ENCODE measurements around the gene CMSS1.

The CMSS1 gene

GRCh38 chr3:100067589-100067988, 249.9 kb downstream of the CMSS1 start:
- no peak for DNase-seq

GRCh38 chr3:100068826-100069225, 251.2 kb downstream of the CMSS1 start:
- peak; percentile 51 for DNase-seq

DNA sequence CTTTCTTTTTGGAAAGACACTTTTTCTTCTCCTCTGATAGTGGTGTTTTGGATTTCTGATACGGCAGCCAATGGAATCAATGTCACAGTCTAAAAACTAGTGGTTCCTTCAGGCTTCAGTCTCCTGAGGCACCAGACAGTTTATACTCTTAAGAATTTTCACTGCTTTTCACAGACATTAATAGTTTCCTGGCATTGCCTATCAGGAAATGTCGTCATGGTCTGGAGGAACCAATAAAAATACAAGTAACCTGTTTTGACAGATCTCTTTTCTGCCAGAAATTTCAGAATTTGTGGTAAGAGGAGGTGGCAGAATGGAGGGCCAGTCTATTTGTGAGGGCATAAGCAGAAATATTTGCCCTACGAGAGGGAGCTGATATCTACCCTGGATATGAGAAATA, 251.8 kb downstream of the CMSS1 start:
- DNase-seq = no peak

DNA sequence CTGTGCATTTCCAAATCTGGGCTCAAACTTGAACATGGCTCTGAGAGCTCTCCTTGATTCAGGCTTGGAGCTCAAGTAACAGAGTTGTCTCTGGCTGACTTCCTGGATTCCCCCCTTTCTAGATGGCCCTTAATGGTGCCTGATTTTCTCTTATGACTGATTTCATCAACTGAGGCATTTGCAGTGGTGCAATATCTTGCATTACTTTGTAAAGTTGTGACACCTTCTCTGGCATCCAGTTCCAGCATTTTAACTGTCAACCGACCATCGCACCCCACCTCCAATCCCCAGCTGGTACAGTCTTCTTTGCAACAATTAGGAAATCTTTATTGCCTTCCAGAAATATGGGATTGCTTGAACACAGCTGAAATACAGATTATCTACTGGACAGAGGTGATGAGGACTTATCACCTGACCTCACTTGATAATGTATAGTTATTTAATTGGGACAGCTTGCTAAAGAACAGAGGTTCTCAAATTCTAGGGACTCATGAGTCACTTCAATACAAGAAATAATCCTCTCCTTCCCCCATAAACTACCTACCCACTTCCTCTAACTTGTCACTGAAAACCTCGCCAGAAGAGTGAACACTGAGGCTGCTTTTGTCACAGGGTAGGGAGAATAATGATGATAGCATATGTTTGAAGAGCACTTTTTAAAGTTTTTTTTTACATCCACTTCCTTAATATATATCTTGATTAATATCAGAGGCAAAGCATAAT, 254.8 kb downstream of the CMSS1 start:
- DNase-seq = no peak

- no peak for DNase-seq
Observed at GRCh38 chr3:100073049-100073713, 255.5 kb downstream of the CMSS1 start.

DNA sequence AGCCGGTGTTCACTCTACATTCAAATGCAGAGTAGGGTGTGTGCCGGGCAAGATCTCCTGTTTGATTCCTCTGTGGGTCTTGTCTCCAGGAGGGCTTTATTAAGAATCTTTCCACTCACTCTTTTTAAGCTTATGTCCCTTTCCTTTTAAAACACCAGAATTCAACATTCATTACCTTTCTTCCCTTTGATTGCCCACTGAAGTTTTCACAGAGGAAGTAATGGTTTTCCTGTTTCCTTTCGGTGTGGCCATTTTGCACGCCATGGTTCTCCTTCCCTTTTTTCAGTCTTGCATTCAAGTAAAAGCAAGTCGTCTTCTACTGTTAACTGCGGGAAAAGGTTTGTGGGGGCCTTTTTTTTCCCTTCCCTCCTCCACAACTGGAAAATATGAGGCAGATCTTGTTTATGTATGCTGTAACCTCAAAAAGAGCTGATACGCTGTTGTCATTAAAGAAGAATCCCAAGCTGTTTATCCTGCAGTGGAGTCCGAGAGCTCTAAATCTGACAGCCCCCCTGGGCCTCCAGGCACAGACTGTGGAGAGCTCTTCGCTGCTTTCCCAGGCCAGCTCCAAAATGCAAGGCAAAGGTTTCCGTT, 256.1 kb downstream of the CMSS1 start:
- DNase-seq = no peak

GRCh38 chr3:100075196-100075595, 257.5 kb downstream of the CMSS1 start:
- DNase-seq = no peak

DNA sequence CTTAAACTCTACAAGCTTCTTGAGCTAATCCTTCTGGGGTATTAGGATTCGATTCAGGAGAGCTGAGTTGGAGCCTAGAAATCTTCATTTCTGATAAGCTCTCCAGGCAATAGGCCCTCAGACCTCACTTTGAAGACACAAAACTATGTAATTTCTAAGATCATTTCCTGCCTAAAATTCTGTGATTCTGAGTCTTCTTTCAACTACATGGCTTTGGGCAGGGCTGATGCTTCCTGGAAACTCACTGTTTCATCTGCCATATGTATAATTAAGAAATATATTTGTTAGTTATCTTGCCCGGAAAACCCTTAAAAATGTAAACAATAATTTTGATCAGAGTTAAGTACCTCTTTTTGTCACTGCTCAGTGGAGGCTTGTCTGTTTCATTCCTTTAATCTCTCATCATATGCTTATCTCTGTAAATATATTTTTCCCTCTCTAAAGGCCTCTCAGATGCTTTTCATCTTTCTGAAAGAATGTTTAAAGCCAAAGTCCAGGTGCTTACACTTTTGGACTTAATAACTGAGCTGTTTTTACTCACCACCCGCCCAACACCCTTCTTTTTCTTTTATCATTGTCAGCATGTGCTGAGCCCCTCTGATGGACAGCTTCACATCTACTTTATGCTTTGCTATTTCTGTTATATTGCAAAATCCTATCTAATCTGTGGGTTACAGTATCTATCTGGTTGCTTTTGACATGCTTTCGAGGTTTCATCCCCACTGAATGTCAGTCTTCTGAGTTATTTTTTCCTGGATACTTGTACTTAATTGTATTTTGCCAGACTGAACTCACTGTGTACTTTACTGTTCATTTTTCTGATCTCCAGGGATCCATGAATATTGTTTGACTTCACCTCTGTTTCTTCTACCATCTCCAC, 258.4 kb downstream of the CMSS1 start:
- DNase-seq = no peak

DNA sequence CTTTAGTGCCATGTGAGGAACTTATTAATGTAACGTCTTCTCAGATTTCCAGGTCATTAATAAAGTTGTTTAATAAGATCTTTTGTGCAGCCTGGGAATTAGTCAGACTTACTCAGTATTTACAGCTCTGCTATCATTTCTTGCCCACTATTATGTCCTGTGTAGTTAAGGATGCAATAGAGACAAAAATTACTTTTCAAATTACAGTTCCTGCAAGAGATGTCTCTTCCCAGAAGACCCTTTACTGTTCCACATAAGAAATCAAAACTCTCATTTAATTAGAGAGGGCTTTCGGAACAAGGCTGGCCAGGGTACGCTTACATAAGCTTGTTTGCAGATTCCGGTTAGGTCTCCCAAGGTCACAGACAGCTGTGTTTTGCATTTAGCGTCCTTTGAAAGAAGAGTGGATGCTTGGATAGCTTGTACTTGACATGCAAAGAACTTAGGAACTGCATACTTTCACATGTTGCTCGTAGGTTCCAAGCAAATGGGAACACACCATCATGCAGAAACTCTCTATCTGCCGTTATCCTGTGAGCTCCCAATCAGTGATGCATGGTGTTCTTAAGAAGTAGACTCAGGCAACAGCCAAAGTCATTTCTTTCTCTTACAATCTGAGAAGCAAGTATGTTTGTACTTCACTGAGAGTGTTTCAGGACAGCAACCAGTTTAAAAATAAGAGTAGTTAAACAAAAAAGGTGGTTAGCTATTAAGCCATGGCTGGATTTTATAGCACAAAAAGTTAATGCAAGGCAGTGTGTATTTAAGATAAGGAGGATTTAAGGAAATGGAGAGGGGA, 259.3 kb downstream of the CMSS1 start:
- no peak for DNase-seq

DNA sequence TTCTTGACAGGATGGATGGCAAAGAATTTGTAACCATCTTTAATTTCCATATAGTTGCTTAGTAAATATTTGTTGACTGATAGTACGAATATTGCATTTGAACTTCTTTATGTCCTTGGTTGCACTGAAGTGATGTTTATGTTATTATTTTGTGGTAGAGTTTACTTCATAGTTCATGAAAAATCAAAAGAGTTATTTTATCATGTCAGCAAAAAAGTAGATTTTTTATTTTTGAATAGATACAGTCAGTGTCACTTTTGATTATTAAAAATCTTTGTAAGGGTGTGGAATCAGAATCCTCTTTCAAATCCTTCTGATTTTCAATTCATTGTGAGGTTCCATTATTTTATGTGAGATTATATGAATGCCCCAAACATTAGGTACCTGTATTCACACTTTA, 261.7 kb downstream of the CMSS1 start:
- DNase-seq = no peak

DNA sequence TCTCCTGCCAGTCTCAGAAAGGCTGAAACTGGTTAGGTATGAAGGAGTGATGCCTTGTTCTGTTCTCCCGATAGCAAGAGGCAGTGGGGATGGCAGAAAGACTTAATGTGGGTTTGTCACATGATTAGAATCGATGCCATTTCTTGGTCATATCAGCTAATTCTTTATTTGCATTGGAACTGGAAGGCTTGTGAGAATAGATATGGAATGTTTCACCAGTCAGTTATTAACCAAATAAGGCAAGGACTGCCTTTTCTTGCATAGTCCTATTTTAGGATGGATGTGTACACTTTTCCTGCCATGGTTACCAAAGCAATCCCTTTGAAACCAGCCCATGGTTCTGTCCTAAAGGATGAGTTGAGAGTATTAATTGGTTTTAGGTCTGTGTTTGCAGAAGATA, 262.9 kb downstream of the CMSS1 start:
- DNase-seq = no peak

DNA sequence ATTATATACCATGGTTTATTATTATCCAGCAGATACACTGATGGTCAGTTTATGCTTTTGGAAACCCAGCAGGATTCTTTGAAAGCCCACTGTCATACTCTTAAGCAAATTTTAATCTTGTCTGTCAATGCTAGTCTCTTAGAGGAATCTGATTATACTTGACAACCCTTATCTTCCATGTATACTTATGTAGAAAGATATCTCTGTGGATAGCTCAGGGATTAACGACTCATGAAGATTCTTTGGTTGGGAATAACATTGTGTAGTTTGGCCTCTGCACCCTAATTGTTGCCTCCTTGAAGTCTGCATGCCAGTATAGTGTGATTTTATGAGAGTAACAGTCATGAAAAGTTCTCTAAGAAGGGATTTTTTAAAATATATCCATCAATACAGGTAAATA, 263.6 kb downstream of the CMSS1 start:
- DNase-seq = no peak

DNA sequence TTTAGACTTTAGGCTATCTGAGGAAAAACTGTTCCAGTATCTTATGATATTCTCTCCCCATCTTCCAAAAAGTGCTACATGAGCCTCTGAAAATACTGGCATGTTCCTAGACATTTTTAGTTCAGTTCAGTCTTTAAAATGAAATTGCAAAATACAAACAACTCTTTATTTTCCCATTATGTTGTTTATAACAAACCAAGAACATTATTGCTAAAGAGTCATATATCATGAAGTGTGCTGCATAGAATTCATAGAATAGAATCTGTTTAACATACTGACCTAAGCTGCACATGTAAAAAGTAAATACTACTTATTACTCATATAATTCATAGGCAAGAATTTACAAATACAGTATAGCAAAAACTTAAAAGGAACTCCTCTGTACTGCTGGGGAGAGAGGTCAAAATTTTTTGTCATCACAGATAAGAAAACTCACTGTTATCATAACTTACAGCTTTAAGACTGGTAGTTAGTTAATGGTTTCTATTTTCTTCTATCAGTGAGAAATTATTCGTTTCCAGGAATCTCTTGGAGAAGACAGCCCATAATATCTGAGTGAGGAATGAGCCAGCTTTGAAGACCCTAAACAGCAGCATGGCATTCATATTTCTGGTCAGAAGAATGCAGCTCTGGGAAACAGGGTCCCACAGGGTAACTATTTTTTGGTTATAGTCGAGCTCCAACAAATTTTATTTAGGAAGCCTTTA, 264.5 kb downstream of the CMSS1 start:
- no peak for DNase-seq

DNA sequence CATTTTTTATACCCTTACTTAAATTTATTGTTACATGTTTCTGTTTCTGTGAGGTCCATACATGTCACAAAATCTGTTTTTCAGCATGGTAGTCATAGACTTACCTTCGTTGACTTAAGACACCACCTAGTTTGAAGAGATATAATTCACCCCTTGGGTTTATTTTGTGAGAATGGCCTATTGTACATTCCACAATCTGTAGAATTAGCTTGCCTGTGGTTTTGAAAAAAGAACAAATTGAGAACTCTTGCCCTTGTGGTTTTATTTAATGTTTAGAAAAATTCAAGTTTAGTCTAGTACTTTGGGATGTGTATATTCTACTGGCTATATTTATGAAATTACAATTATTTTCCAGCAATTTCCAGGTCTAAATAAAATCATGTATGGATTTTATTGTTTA, 265.1 kb downstream of the CMSS1 start:
- no peak for DNase-seq

- no peak for DNase-seq
Observed at GRCh38 chr3:100083209-100083608, 265.5 kb downstream of the CMSS1 start.

DNA sequence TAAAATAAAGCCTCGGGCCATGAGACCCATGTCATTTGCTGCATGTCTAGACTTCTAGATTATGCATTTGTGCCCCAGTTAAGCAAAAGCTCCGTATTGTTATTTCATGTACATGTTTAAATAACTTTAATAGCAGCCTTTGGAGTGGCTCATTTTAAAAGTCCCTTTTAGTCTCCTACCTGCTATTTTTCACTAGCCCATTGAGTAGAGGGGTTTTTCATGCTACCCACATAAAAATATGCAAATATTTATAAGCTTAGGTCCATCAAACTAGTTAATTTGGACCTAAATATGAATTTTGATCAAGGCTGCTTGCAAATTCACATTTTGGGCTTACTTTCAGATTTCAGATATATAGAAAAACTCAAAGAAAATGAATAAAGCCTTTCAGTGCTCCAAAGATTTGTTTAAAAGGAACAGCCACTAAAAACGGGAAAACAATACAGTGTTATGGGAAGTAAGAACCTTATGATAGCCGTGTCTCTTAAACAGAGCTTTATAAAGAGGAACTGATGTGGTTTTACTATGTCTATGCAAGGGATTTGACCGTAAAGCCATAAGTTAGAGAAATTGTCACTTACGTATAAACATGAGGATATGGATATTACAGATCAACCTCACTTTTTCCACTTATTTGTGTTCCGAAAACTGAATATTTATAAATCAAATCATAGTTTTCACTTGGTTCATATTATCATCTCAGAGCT, 266.6 kb downstream of the CMSS1 start:
- no peak for DNase-seq

GRCh38 chr3:100086401-100086800, 268.7 kb downstream of the CMSS1 start:
- DNase-seq = no peak

DNA sequence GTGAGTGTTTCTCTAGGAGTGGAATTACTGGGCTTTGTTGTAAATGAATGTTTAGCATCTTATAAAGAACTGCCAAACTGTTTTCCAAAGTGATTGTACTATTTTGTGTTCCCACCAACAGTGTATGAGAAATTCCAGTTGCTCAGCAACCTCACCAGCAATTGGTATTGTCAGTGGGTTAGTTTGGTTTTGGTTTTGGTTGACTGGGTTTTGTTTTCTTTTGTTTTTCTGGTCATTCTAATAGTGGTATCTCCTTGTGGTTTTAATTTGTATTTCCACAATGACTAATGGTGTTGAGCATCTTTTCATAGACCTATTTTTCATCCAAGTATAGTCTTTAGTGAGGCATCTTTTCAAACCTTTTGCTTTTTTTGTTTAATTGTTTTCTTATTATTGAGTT, 269.5 kb downstream of the CMSS1 start:
- DNase-seq = no peak

GRCh38 chr3:100088735-100089368, 271.2 kb downstream of the CMSS1 start:
- no peak for DNase-seq

- no peak for DNase-seq
Observed at GRCh38 chr3:100089812-100090668, 272.4 kb downstream of the CMSS1 start.

Measured in NCI-H526 treated with DMSO at 0.1 percent for 48 hours (cell line).